Neuronal stem cell (in vitro differentiated cells): ENCODE results near the gene XPO6.

Experiments
- DNase-seq: peaks from one replicate; pipeline ENCODE4 v3.0.0-alpha.2; 2013; ENCODE audit warnings: low spot score
- H2AFZ ChIP-seq: one replicate; pipeline ENCODE4 v1.6.1; 2013; ENCODE audit warnings: mild to moderate bottlenecking, low read length, inconsistent platforms
- H2AK5ac ChIP-seq: 2 replicates; pipeline ENCODE4 v1.6.1; 2013; ENCODE audit warnings: low read depth, mild to moderate bottlenecking, inconsistent platforms, low read length, moderate library complexity, mixed read lengths
- H2BK120ac ChIP-seq: 2 replicates; pipeline ENCODE4 v1.6.1; 2013; ENCODE audit warnings: low read depth, mild to moderate bottlenecking, inconsistent platforms, low read length, moderate library complexity, mixed read lengths
- H2BK12ac ChIP-seq: one replicate; pipeline ENCODE4 v1.6.1; 2013; ENCODE audit warnings: low read length, inconsistent platforms
- H2BK15ac ChIP-seq: 2 replicates; pipeline ENCODE4 v1.6.1; 2013; ENCODE audit warnings: mild to moderate bottlenecking, low read length, inconsistent platforms, mixed read lengths
- H2BK5ac ChIP-seq: one replicate; pipeline ENCODE4 v1.6.1; 2013; ENCODE audit warnings: inconsistent platforms, mild to moderate bottlenecking, low read length, moderate library complexity
- H3K14ac ChIP-seq: one replicate; pipeline ENCODE4 v1.6.1; 2013; ENCODE audit warnings: low read length, inconsistent platforms
- H3K18ac ChIP-seq: 2 replicates; pipeline ENCODE4 v1.6.1; 2013; ENCODE audit warnings: low read length, inconsistent platforms
- H3K23ac ChIP-seq: 2 replicates; pipeline ENCODE4 v1.6.1; 2013; ENCODE audit warnings: low read depth, mild to moderate bottlenecking, mixed read lengths, low read length, inconsistent platforms; ENCODE audit not compliant: poor library complexity
- H3K27ac ChIP-seq: replicated peaks from 3 replicates; pipeline ENCODE4 v1.5.1; 2013; ENCODE audit warnings: low read length, inconsistent platforms
- H3K27me3 ChIP-seq, 3 experiments: 2 replicates each; pipeline ENCODE4 v1.6.1; 2013; ENCODE audit warnings: low read length in 3 of 3, mild to moderate bottlenecking in 2 of 3, inconsistent platforms in 1 of 3, low read depth in 1 of 3, mixed read lengths in 1 of 3, moderate library complexity in 1 of 3; ENCODE audit not compliant: control insufficient read depth in 3 of 3, insufficient read depth in 3 of 3
- H3K36me3 ChIP-seq, 2 donors: replicated peaks in 1 of 2; 2 replicates each; pipeline ENCODE4 v1.6.1; 2013; ENCODE audit warnings: low read length in 2 of 2; ENCODE audit not compliant: control insufficient read depth in 2 of 2, insufficient read depth in 2 of 2
- H3K4ac ChIP-seq: 2 replicates; pipeline ENCODE4 v1.6.1; 2013; ENCODE audit warnings: inconsistent platforms, mild to moderate bottlenecking, low read length, moderate library complexity
- H3K4me1 ChIP-seq, 2 donors: 1 replicate in 1 of 2; 2 replicates in 1 of 2; pipeline ENCODE4 v1.6.1; 2013; ENCODE audit warnings: low read length in 2 of 2, low read depth in 1 of 2; ENCODE audit not compliant: control insufficient read depth in 2 of 2, insufficient read depth in 1 of 2
- H3K4me2 ChIP-seq: one replicate; pipeline ENCODE4 v1.6.1; 2013; ENCODE audit warnings: mild to moderate bottlenecking, low read length, inconsistent platforms; ENCODE audit not compliant: insufficient read depth, poor library complexity, severe bottlenecking
- H3K4me3 ChIP-seq, 2 donors: 2 replicates each; pipeline ENCODE4 v1.5.1; 2013; ENCODE audit warnings: low read length in 2 of 2, mild to moderate bottlenecking in 2 of 2, inconsistent platforms in 1 of 2, moderate library complexity in 1 of 2
- H3K79me1 ChIP-seq: one replicate; pipeline ENCODE4 v1.6.1; 2013; ENCODE audit warnings: low read depth, mild to moderate bottlenecking, inconsistent platforms, low read length, moderate library complexity
- H3K9ac ChIP-seq: one replicate; pipeline ENCODE4 v1.6.1; 2013; ENCODE audit warnings: mild to moderate bottlenecking, low read depth, low read length, inconsistent platforms; ENCODE audit not compliant: poor library complexity
- H3K9me3 ChIP-seq, 2 donors: replicated peaks in 1 of 2; 2 replicates each; pipeline versions ENCODE3 to v1.6.1; 2013; ENCODE audit warnings: low read length in 2 of 2, mild to moderate bottlenecking in 2 of 2, inconsistent platforms in 1 of 2, low read depth in 1 of 2, mixed read lengths in 1 of 2, moderate library complexity in 1 of 2; ENCODE audit not compliant: control insufficient read depth in 2 of 2, insufficient read depth in 1 of 2
- H4K8ac ChIP-seq: one replicate; pipeline ENCODE4 v1.6.1; 2013; ENCODE audit warnings: low read depth, mild to moderate bottlenecking, inconsistent platforms, low read length, moderate library complexity
- H4K91ac ChIP-seq: one replicate; pipeline ENCODE4 v1.6.1; 2013; ENCODE audit warnings: low read length, low read depth, mild to moderate bottlenecking, inconsistent platforms; ENCODE audit not compliant: poor library complexity
- WGBS, 2 donors: extraction: QIAGEN DNeasy Blood & Tissue Kit; methylation state at CpG; one replicate each; pipeline ENCODE4 v1.1.7; 2013; ENCODE audit warnings: missing lambda C conversion rate in 2 of 2, mixed read lengths in 1 of 2; ENCODE audit not compliant: insufficient read length in 2 of 2, insufficient replicate concordance in 1 of 2; ENCODE audit errors: extremely low coverage in 2 of 2; 5-methylcytosine and 5-hydroxymethylcytosine counted together

XPO6 gene

DNA sequence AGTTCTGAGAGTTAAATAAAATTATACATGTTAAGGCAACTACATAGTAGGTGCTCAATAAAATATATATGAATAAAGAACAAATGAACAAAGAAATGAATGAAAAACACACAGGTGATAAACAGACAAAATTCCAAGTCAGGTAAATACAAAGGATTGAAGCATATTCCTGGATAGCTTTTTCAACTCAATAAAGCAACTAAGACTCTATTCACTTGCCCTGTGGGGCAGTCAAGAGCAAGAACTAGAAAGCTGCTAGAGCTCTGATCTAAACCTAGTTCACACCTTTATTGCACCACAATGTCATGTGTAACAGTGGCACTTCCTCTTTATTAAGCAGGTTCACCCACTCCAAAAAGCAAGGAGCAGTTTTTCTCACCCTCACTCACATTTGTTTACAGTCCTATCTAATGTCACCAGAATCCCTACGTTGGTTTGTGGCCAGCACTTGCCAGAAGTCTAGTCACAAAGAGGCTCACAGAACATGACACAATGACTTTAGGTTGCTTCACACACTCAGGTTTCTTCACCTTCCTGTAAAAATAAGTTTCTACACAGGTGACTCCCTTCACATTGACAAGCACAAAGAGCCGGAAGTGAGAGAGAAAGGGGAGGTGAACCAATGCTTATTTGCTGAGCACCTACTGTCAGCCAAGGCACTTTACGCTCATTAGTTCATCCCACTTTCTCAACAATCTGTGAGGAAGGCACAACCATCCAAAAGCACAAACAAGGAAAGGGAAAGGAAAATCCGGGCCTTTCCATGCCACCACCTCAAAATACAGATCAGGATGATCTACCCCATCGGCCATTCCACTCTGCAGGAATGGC is 70.8 kb downstream of the XPO6 start:
- H3K36me3 ChIP-seq = peaks cover 6 to 91% of the 10 kb centered on the region in 2 donors
- no peaks in the 10 kb centered on the region for H3K79me1 ChIP-seq
- no peak overlapping the region for H3K18ac ChIP-seq
- H3K4me3 ChIP-seq = no peak overlapping the region
- H2AK5ac ChIP-seq = no peak overlapping the region
- no peak overlapping the region for H2BK15ac ChIP-seq
- H3K4ac ChIP-seq = no peak overlapping the region
- peaks cover 0 to 4% of the 10 kb centered on the region in 2 donors for H3K4me1 ChIP-seq
- no peak overlapping the region for H4K91ac ChIP-seq
- no peak overlapping the region for H3K27ac ChIP-seq
- no peak overlapping the region for H3K23ac ChIP-seq
- no peaks in the 10 kb centered on the region for H3K27me3 ChIP-seq
- no peak overlapping the region for H2BK12ac ChIP-seq
- H2BK120ac ChIP-seq = no peak overlapping the region
- no CpG with 5 or more reads among the region's 5 CpGs for WGBS, 2 donors
- H2BK5ac ChIP-seq = no peak overlapping the region
- no peak overlapping the region for H4K8ac ChIP-seq
- no peak overlapping the region for H3K9ac ChIP-seq
- no peak overlapping the region for H3K4me2 ChIP-seq
- H3K14ac ChIP-seq = no peak overlapping the region
- DNase-seq = no peak
- no peaks in the 10 kb centered on the region for H3K9me3 ChIP-seq
- no peak overlapping the region for H2AFZ ChIP-seq

GRCh38 chr16:28139530-28139929 is 72.2 kb downstream of the XPO6 start:
- no peak overlapping the region for H2BK120ac ChIP-seq
- H3K18ac ChIP-seq = no peak overlapping the region
- H3K27ac ChIP-seq = no peak overlapping the region
- H3K4ac ChIP-seq = no peak overlapping the region
- no peak overlapping the region for H2BK5ac ChIP-seq
- H2AFZ ChIP-seq = no peak overlapping the region
- H3K14ac ChIP-seq = no peak overlapping the region
- H2AK5ac ChIP-seq = no peak overlapping the region
- no peak overlapping the region for H2BK15ac ChIP-seq
- H3K4me2 ChIP-seq = no peak overlapping the region
- WGBS, 2 donors = no CpG with 5 or more reads among the region's 1 CpG
- H3K36me3 ChIP-seq = peaks cover 8 to 91% of the 10 kb centered on the region in 2 donors
- H3K79me1 ChIP-seq = no peaks in the 10 kb centered on the region
- no peaks in the 10 kb centered on the region for H3K27me3 ChIP-seq
- no peaks in the 10 kb centered on the region for H3K9me3 ChIP-seq
- H3K4me1 ChIP-seq = peaks cover 0 to 3% of the 10 kb centered on the region in 2 donors
- no peak for DNase-seq
- no peak overlapping the region for H3K23ac ChIP-seq
- H2BK12ac ChIP-seq = no peak overlapping the region
- no peak overlapping the region for H4K91ac ChIP-seq
- H3K9ac ChIP-seq = no peak overlapping the region
- H4K8ac ChIP-seq = no peak overlapping the region
- no peak overlapping the region for H3K4me3 ChIP-seq

DNA sequence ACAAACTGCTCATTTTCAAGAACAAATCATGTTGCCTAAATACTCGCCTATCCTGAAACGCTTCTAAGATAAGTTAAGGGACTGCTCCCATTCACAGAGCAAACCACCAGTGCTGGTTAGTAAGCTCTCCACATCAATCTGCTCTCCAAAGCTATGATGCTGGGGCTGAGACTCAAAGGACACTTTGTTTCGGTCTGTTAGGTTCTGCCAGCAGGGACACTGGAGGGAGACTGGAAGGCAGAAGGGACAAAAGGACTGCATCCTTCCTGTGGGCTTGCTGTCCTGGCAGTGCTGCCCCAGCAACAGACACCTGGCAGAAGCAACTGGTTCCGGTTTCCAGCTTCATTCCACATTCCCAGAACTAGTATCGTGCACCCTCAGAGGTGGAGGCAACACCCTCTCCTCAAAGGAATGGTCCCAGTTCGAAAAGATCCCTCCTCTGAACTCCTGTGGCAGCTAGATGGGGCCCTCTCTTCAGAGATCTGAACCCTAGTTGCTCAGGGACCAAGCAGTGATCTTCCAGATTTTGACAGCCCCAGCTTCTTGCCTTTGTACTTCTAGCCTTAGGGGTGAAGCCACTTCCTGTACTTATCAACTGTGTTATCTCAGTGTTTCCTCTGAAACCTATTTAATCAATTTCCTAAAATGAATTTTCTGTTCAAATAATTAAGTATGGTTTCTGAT is 74.9 kb downstream of the XPO6 start:
- peaks cover 9 to 91% of the 10 kb centered on the region in 2 donors for H3K36me3 ChIP-seq
- WGBS, 2 donors = no CpG with 5 or more reads among the region's 6 CpGs

DNA sequence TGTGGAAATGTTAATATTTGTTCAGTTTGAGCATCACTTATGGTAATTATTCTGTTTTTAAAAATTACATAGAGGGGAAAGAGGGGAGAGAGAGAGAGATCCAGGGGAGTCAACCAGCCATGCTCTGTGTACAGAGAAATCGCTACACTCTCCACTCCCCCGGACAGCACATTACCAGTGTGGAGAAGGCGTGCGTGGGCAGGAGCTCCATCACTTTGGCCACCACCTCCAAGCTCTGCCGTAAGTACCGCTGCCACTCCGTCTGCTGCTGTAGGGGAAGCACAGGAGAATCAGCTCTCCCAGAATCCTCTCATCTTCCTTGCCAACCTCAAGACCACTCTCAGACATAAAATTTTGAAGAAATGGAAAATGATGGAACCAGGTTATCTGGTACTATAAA is 78.1 kb downstream of the XPO6 start:
- Histone ChIP-seq H3K9me3 (no peaks in the 10 kb centered on the region), H2BK12ac (no peak overlapping the region), H2AK5ac (no peak overlapping the region), H3K4ac (no peak overlapping the region), H3K4me3 (no peak overlapping the region), H3K9ac (no peak overlapping the region), H4K91ac (no peak overlapping the region), H3K27ac (no peak overlapping the region), H3K4me2 (no peak overlapping the region), H2AFZ (no peak overlapping the region), H3K14ac (no peak overlapping the region), H3K23ac (peak overlapping the region; percentile 75), H2BK120ac (no peak overlapping the region), H3K36me3 (peaks cover 15 to 99% of the 10 kb centered on the region in 2 donors), H3K79me1 (no peaks in the 10 kb centered on the region), H2BK5ac (no peak overlapping the region), H3K27me3 (no peaks in the 10 kb centered on the region), H4K8ac (no peak overlapping the region), H2BK15ac (no peak overlapping the region), H3K18ac (no peak overlapping the region), H3K4me1 (peaks cover 0 to 8% of the 10 kb centered on the region in 2 donors)
- WGBS, 2 donors = no CpG with 5 or more reads among the region's 7 CpGs
- no peak for DNase-seq

More for the DNA sequence above, 74.9 kb downstream of the XPO6 start:
- peak overlapping the region; percentile 55 for H3K18ac ChIP-seq
- H3K79me1 ChIP-seq = no peaks in the 10 kb centered on the region
- H3K27me3 ChIP-seq = no peaks in the 10 kb centered on the region
- no peak overlapping the region for H3K4me3 ChIP-seq
- no peaks in the 10 kb centered on the region for H3K9me3 ChIP-seq
- no peak overlapping the region for H2AK5ac ChIP-seq
- no peak overlapping the region for H3K14ac ChIP-seq
- H2BK5ac ChIP-seq = no peak overlapping the region
- H2BK120ac ChIP-seq = no peak overlapping the region
- no peak overlapping the region for H2BK15ac ChIP-seq
- no peak overlapping the region for H3K4ac ChIP-seq
- H2BK12ac ChIP-seq = no peak overlapping the region
- H3K9ac ChIP-seq = no peak overlapping the region
- no peak overlapping the region for H3K4me2 ChIP-seq
- DNase-seq = no peak
- peaks cover 0 to 3% of the 10 kb centered on the region in 2 donors for H3K4me1 ChIP-seq
- no peak overlapping the region for H2AFZ ChIP-seq
- no peak overlapping the region for H4K91ac ChIP-seq
- no peak overlapping the region for H4K8ac ChIP-seq
- no peak overlapping the region for H3K27ac ChIP-seq
- H3K23ac ChIP-seq = peak overlapping the region; percentile 88
